Mononuclear cell (primary cell): Measurements from ENCODE around the gene ALDH8A1. TPM values are rescaled to one million over a fixed set of nuclear protein-coding genes. Genes with fewer than 3 reads are reported as not detected.

Source experiments
- H3K27me3 ChIP-seq: 2 replicates; pipeline ENCODE4 v1.6.0; 2011; ENCODE audit warnings: low read length, control low read depth; ENCODE audit not compliant: insufficient read depth
- H3K4me1 ChIP-seq: 2 replicates; pipeline ENCODE4 v1.5.1; 2011; ENCODE audit warnings: mild to moderate bottlenecking, low read length, control low read depth; ENCODE audit not compliant: insufficient read depth
- H3K4me3 ChIP-seq: 2 replicates; pipeline ENCODE4 v1.5.1; 2011; ENCODE audit warnings: mild to moderate bottlenecking, low read length, moderate library complexity
- H3K9me3 ChIP-seq: 2 replicates; pipeline ENCODE4 v1.5.1; 2011; ENCODE audit warnings: low read depth, mild to moderate bottlenecking, control low read depth, low read length
- total RNA-seq: library from RNA; depleted of rRNA; stranded (reverse); fragments of >200 nt; gene quantifications from one replicate; pipeline ENCODE4 v1.2.3, GENCODE V29; 2012

The ALDH8A1 gene
- total RNA-seq, 1 donor, result 1.5 TPM

- no peaks in the 10 kb centered on the region for H3K9me3 ChIP-seq
- no peaks in the 10 kb centered on the region for H3K27me3 ChIP-seq
- no peak overlapping the region for H3K4me3 ChIP-seq
- no peaks in the 10 kb centered on the region for H3K4me1 ChIP-seq
These were observed 12.5 kb upstream of the ALDH8A1 start for GRCh38 chr6:134962421-134962820.

- no peaks in the 10 kb centered on the region for H3K4me1 ChIP-seq
- no peaks in the 10 kb centered on the region for H3K9me3 ChIP-seq
- H3K4me3 ChIP-seq, result no peak overlapping the region
- H3K27me3 ChIP-seq, result no peaks in the 10 kb centered on the region
These were observed 11.5 kb upstream of the ALDH8A1 start for GRCh38 chr6:134961366-134961765.

GRCh38 chr6:134959603-134960002 is 9.7 kb upstream of the ALDH8A1 start:
- H3K4me1 ChIP-seq, result no peaks in the 10 kb centered on the region
- no peak overlapping the region for H3K4me3 ChIP-seq
- no peaks in the 10 kb centered on the region for H3K27me3 ChIP-seq
- no peaks in the 10 kb centered on the region for H3K9me3 ChIP-seq

GRCh38 chr6:134956676-134957075 is 6.8 kb upstream of the ALDH8A1 start:
- no peak overlapping the region for H3K4me3 ChIP-seq
- no peaks in the 10 kb centered on the region for H3K9me3 ChIP-seq
- no peaks in the 10 kb centered on the region for H3K4me1 ChIP-seq
- no peaks in the 10 kb centered on the region for H3K27me3 ChIP-seq

- Histone ChIP-seq H3K4me3 (no peak overlapping the region), H3K9me3 (no peaks in the 10 kb centered on the region), H3K4me1 (no peaks in the 10 kb centered on the region), H3K27me3 (no peaks in the 10 kb centered on the region)
These were observed 6.1 kb upstream of the ALDH8A1 start for GRCh38 chr6:134956032-134956431.

GRCh38 chr6:134954272-134955000 is 4.5 kb upstream of the ALDH8A1 start:
- Histone ChIP-seq H3K4me1 (no peaks in the 10 kb centered on the region), H3K4me3 (no peak overlapping the region), H3K27me3 (no peaks in the 10 kb centered on the region), H3K9me3 (no peaks in the 10 kb centered on the region)

GRCh38 chr6:134951494-134952263 is 1.8 kb upstream of the ALDH8A1 start:
- Histone ChIP-seq H3K4me1 (no peaks in the 10 kb centered on the region), H3K27me3 (no peaks in the 10 kb centered on the region), H3K4me3 (no peak overlapping the region), H3K9me3 (no peaks in the 10 kb centered on the region)

- Histone ChIP-seq H3K27me3 (no peaks in the 10 kb centered on the region), H3K9me3 (no peaks in the 10 kb centered on the region), H3K4me3 (no peak overlapping the region), H3K4me1 (no peaks in the 10 kb centered on the region)
These were observed 581 bp upstream of the ALDH8A1 start for GRCh38 chr6:134950482-134950881.

GRCh38 chr6:134948691-134949090 is 1.2 kb downstream of the ALDH8A1 start:
- Histone ChIP-seq H3K27me3 (no peaks in the 10 kb centered on the region), H3K4me3 (no peak overlapping the region), H3K4me1 (no peaks in the 10 kb centered on the region), H3K9me3 (no peaks in the 10 kb centered on the region)

- H3K9me3 ChIP-seq, result no peaks in the 10 kb centered on the region
- H3K4me1 ChIP-seq, result no peaks in the 10 kb centered on the region
- no peak overlapping the region for H3K4me3 ChIP-seq
- no peaks in the 10 kb centered on the region for H3K27me3 ChIP-seq
These were observed 1.8 kb downstream of the ALDH8A1 start for GRCh38 chr6:134948142-134948541.

GRCh38 chr6:134945045-134945444 is 4.9 kb downstream of the ALDH8A1 start:
- no peaks in the 10 kb centered on the region for H3K4me1 ChIP-seq
- no peaks in the 10 kb centered on the region for H3K9me3 ChIP-seq
- H3K4me3 ChIP-seq, result no peak overlapping the region
- no peaks in the 10 kb centered on the region for H3K27me3 ChIP-seq

GRCh38 chr6:134943522-134944111 is 6.3 kb downstream of the ALDH8A1 start:
- Histone ChIP-seq H3K4me3 (no peak overlapping the region), H3K27me3 (no peaks in the 10 kb centered on the region), H3K4me1 (no peaks in the 10 kb centered on the region), H3K9me3 (no peaks in the 10 kb centered on the region)

GRCh38 chr6:134938896-134939295 is 11.0 kb downstream of the ALDH8A1 start:
- Histone ChIP-seq H3K4me1 (no peaks in the 10 kb centered on the region), H3K27me3 (no peaks in the 10 kb centered on the region), H3K4me3 (no peak overlapping the region), H3K9me3 (no peaks in the 10 kb centered on the region)

- Histone ChIP-seq H3K4me1 (no peaks in the 10 kb centered on the region), H3K4me3 (no peak overlapping the region), H3K27me3 (no peaks in the 10 kb centered on the region), H3K9me3 (no peaks in the 10 kb centered on the region)
These were observed 12.5 kb downstream of the ALDH8A1 start for GRCh38 chr6:134937426-134937825.

- H3K4me1 ChIP-seq, result no peaks in the 10 kb centered on the region
- H3K9me3 ChIP-seq, result no peaks in the 10 kb centered on the region
- H3K4me3 ChIP-seq, result no peak overlapping the region
- H3K27me3 ChIP-seq, result no peaks in the 10 kb centered on the region
These were observed 13.0 kb downstream of the ALDH8A1 start for GRCh38 chr6:134936931-134937330.
